IMR-90 (cell line): ENCODE results near the gene KCNAB3. TPM values are rescaled to one million over a fixed set of nuclear protein-coding genes. Genes with fewer than 3 reads are reported as not detected.

Experiments used
- ATAC-seq: fragments of 200-7000 bp; cut with Tn5 transposase; 2 replicates; pipeline ENCODE4 v1.9.1; 2020; ENCODE audit warnings: low read depth, mild to moderate bottlenecking, moderate library complexity
- BruUV-seq: library from RNA; stranded (reverse); fragments of 400-500 nt; replicated peaks from 2 replicates; lab custom pipeline; 2021; lab: Mats Ljungman, UMichigan
- CTCF ChIA-PET: fragments of 300-600 bp; formaldehyde crosslinking; extraction: SDS; loops from one replicate; lab custom pipeline; 2021; ENCODE audit warnings: antibody characterized with exemption; lab: Yijun Ruan, JAX
- POLR2A ChIA-PET: fragments of 300-600 bp; sonication (Branson Sonifier 250); formaldehyde crosslinking; loops from one replicate; lab custom pipeline; 2022; ENCODE audit warnings: antibody characterized with exemption; ENCODE audit not compliant: unreplicated experiment; lab: Charles Lee
- DNase-seq: peaks from one replicate; pipeline ENCODE4 v3.0.0; 2013
- H2AFZ ChIP-seq: replicated peaks from 2 replicates; pipeline ENCODE3; 2013; ENCODE audit warnings: low read length, mild to moderate bottlenecking; ENCODE audit not compliant: poor library complexity
- H2AK5ac ChIP-seq: 2 replicates; pipeline ENCODE4 v1.6.1; 2013; ENCODE audit warnings: low read depth, low read length, inconsistent platforms
- H2AK9ac ChIP-seq: replicated peaks from 2 replicates; pipeline ENCODE3; 2013; ENCODE audit warnings: mild to moderate bottlenecking, low read depth, low read length, moderate library complexity; ENCODE audit not compliant: poor library complexity
- H2BK120ac ChIP-seq: 2 replicates; pipeline ENCODE4 v1.6.1; 2013; ENCODE audit warnings: low read depth, low read length, inconsistent platforms
- H2BK15ac ChIP-seq: 3 replicates; pipeline ENCODE4 v1.6.1; 2013; ENCODE audit warnings: low read depth, low read length, inconsistent platforms
- H2BK20ac ChIP-seq: 2 replicates; pipeline ENCODE4 v1.6.1; 2013; ENCODE audit warnings: low read depth, mild to moderate bottlenecking, inconsistent platforms, low read length, moderate library complexity
- H2BK5ac ChIP-seq: 2 replicates; pipeline ENCODE4 v1.6.1; 2013; ENCODE audit warnings: mild to moderate bottlenecking, low read depth, low read length, inconsistent platforms; ENCODE audit not compliant: poor library complexity, severe bottlenecking
- H3K14ac ChIP-seq: replicated peaks from 2 replicates; pipeline ENCODE4 v1.6.1; 2013; ENCODE audit warnings: low read depth, low read length, inconsistent platforms
- H3K18ac ChIP-seq: 2 replicates; pipeline ENCODE4 v1.6.1; 2013; ENCODE audit warnings: low read depth, low read length, control low read depth
- H3K23ac ChIP-seq: 2 replicates; pipeline ENCODE4 v1.6.1; 2013; ENCODE audit warnings: low read depth, low read length, inconsistent platforms
- H3K27ac ChIP-seq: 2 replicates; pipeline ENCODE4 v1.5.1; 2013; ENCODE audit warnings: mild to moderate bottlenecking, control low read depth, low read length; ENCODE audit not compliant: insufficient read depth
- H3K27me3 ChIP-seq: 2 replicates; pipeline ENCODE4 v1.6.1; 2013; ENCODE audit warnings: low read length; ENCODE audit not compliant: control insufficient read depth, insufficient read depth
- H3K36me3 ChIP-seq: 2 replicates; pipeline ENCODE4 v1.6.1; 2013; ENCODE audit warnings: low read length, mixed read lengths; ENCODE audit not compliant: control insufficient read depth, insufficient read depth
- H3K4ac ChIP-seq: 2 replicates; pipeline ENCODE4 v1.6.1; 2013; ENCODE audit warnings: low read depth, low read length, inconsistent platforms
- H3K4me1 ChIP-seq: 2 replicates; pipeline ENCODE4 v1.6.1; 2013; ENCODE audit warnings: low read length, mixed read lengths; ENCODE audit not compliant: control insufficient read depth, insufficient read depth
- H3K4me2 ChIP-seq: 2 replicates; pipeline ENCODE4 v1.6.1; 2013; ENCODE audit warnings: low read depth, mild to moderate bottlenecking, control low read depth, low read length, moderate library complexity
- H3K4me3 ChIP-seq: 2 replicates; pipeline ENCODE4 v1.5.1; 2013; ENCODE audit warnings: low read depth, mild to moderate bottlenecking, control low read depth, low read length, moderate library complexity; ENCODE audit not compliant: insufficient read depth
- H3K56ac ChIP-seq: 2 replicates; pipeline ENCODE4 v1.6.1; 2013; ENCODE audit warnings: low read length, inconsistent platforms; ENCODE audit not compliant: insufficient read depth; ENCODE audit errors: extremely low read depth
- H3K79me1 ChIP-seq, 2 experiments: 2 replicates each; pipeline ENCODE4 v1.6.1; 2013; ENCODE audit warnings: low read length in 2 of 2, inconsistent platforms in 1 of 2, low read depth in 1 of 2
- H3K9ac ChIP-seq: 2 replicates; pipeline ENCODE4 v1.6.1; 2013; ENCODE audit warnings: low read depth, low read length, control low read depth
- H3K9me1 ChIP-seq: 2 replicates; pipeline ENCODE4 v1.6.1; 2013; ENCODE audit warnings: low read length, inconsistent platforms; ENCODE audit not compliant: insufficient read depth
- H3K9me3 ChIP-seq: 2 replicates; pipeline ENCODE4 v1.6.1; 2013; ENCODE audit warnings: low read length; ENCODE audit not compliant: control insufficient read depth, insufficient read depth
- H4K20me1 ChIP-seq: 2 replicates; pipeline ENCODE4 v1.6.1; 2013; ENCODE audit warnings: low read length, inconsistent platforms; ENCODE audit not compliant: insufficient read depth
- H4K5ac ChIP-seq: 2 replicates; pipeline ENCODE4 v1.6.1; 2013; ENCODE audit warnings: mild to moderate bottlenecking, low read depth, low read length, control low read depth
- H4K8ac ChIP-seq, 2 experiments: 2 replicates each; pipeline ENCODE4 v1.6.1; 2013; ENCODE audit warnings: low read depth in 2 of 2, low read length in 2 of 2, control low read depth in 1 of 2, inconsistent platforms in 1 of 2
- H4K91ac ChIP-seq: 2 replicates; pipeline ENCODE4 v1.6.1; 2013; ENCODE audit warnings: low read depth, low read length, inconsistent platforms; ENCODE audit not compliant: insufficient read depth
- FOS ChIP-seq: fragments of 150-350 bp; IDR thresholded peaks from 2 replicates; pipeline ENCODE4 v1.6.1; 2016; ENCODE audit warnings: low read depth, low read length
- WGBS, 2 experiments: methylation state at CpG; one replicate each; pipeline versions ENCODE4 v1.1.5 to v1.1.7; 2013; ENCODE audit warnings: missing lambda C conversion rate in 2 of 2; ENCODE audit not compliant: insufficient read length in 1 of 2; ENCODE audit errors: extremely low coverage in 2 of 2; 5-methylcytosine and 5-hydroxymethylcytosine counted together
- dilution Hi-C: fragments of 300-500 bp; cut with HindIII; formaldehyde crosslinking; loops from one replicate; pipeline ENCODE4 v1.14.3; 2018; ENCODE audit warnings: low sequenced_read_pairs; ENCODE audit not compliant: unreplicated experiment
- in situ Hi-C: fragments of 300-500 bp; cut with MboI; formaldehyde crosslinking; loops from 3 replicates; pipeline ENCODE4 v1.14.3; 2019; ENCODE audit warnings: low sequenced_read_pairs, inconsistent platforms, mixed read lengths
- intact Hi-C: fragments of 100-400 bp; cut with micrococcal nuclease; formaldehyde crosslinking; loops from 2 replicates; pipeline ENCODE4 v1.10.0; 2022
- polyA plus RNA-seq, 3 experiments: library from polyadenylated mRNA; depleted of rRNA; stranded (reverse); fragments of >200 nt; gene quantifications; 2 replicates each; pipeline ENCODE4 v1.2.3, GENCODE V29; 2012; ENCODE audit warnings: low replicate concordance in 1 of 3
- total RNA-seq: library from RNA; depleted of rRNA; stranded (reverse); fragments of >200 nt; gene quantifications from 2 replicates; pipeline ENCODE4 v1.2.3, GENCODE V29; 2012

Gene KCNAB3
- total and polyA plus RNA-seq, 2 of the 4 experiments (the other 2 are of a cell fraction): 0.36 to 4.2 TPM

DNA sequence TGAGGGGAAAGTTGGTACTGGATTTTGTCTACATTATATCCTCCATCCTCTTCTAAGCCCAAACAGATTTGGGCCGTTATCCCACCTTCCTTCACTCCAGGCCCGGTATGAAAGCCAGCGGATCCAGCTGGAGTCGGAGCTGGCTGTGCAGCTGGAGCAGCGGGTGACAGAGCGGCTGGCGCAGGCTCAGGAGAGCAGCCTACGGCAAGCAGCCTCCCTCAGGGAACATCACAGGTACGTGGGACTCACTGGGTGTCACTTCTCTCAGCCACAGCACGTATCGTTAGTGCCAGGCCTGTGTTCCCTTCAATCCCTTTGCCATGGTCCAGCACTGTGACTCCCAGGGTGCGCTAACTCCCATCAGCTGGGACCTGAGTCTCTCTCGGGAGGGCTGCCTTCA, 13.6 kb upstream of the KCNAB3 start:
- Histone ChIP-seq H3K79me1 (peaks cover 1 to 2% of the 10 kb centered on the region in 2 experiments; a peak in 1 of 4 replicates), H3K56ac (no peak overlapping the region), H3K14ac (no peak overlapping the region), H3K18ac (no peak overlapping the region), H3K9ac (no peak overlapping the region), H4K8ac (no peak overlapping the region), H4K5ac (no peak overlapping the region), H4K20me1 (no peaks in the 10 kb centered on the region), H3K27me3 (no peaks in the 10 kb centered on the region), H3K4me2 (no peak overlapping the region), H3K36me3 (peaks cover 65% of the 10 kb centered on the region), H3K4me1 (no peaks in the 10 kb centered on the region), H2BK120ac (no peak overlapping the region), H2AFZ (no peak overlapping the region), H3K9me3 (no peaks in the 10 kb centered on the region), H2AK9ac (no peak overlapping the region), H3K4ac (no peak overlapping the region), H3K27ac (no peak overlapping the region), H2BK15ac (no peak overlapping the region), H3K23ac (no peak overlapping the region), H3K9me1 (no peaks in the 10 kb centered on the region), H2AK5ac (no peak overlapping the region), H2BK20ac (no peak overlapping the region), H4K91ac (no peak overlapping the region), H3K4me3 (no peak overlapping the region), H2BK5ac (no peak overlapping the region)
- dilution Hi-C loops: no loop called here
- ATAC-seq (no peak), DNase-seq (no peak)
- intact Hi-C loops: no loop called here
- POLR2A ChIA-PET: no interaction called here
- no TSS peak for BruUV-seq
- CTCF ChIA-PET: no interaction called here
- in situ Hi-C loops: no loop called here
- WGBS, 2 experiments: 100% methylated on average over 7 of the region's 13 CpGs; no CpG with 5 or more reads in 1 of the 2 experiments
- no peak for TF ChIP-seq FOS
